GM12892 (cell line): ENCODE results near the gene SYT2.
A peak's percentile ranks its signal among the peaks of the same experiment; 100 is the strongest.

Experiments used
- DNase-seq: peaks from one replicate; pipeline ENCODE4 v3.0.0; 2011; ENCODE audit not compliant: insufficient read length
- FAIRE-seq: peaks from 2 replicates; lab custom pipeline; 2011; peaks lifted over from hg19 to GRCh38; lab: Jason Lieb, UNC
- POLR2A ChIP-seq: IDR thresholded peaks from 2 replicates; pipeline ENCODE4 v1.6.1; 2011; ENCODE audit warnings: low read depth, low read length, control low read depth
- POLR2AphosphoS5 ChIP-seq: IDR thresholded peaks from 2 replicates; pipeline ENCODE4 v1.6.1; 2011; ENCODE audit warnings: low read depth, low read length, control low read depth
- TAF1 ChIP-seq: IDR thresholded peaks from 2 replicates; pipeline ENCODE4 v1.6.1; 2011; ENCODE audit warnings: low read depth, mild to moderate bottlenecking, control low read depth, low read length, borderline replicate concordance

Gene SYT2

GRCh38 chr1:202698276-202698675 is 12.0 kb downstream of the SYT2 start:
- DNase-seq (no peak), FAIRE-seq (no peak)
- TF ChIP-seq TAF1 (no peak), POLR2AphosphoS5 (no peak), POLR2A (no peak)

GRCh38 chr1:202697038-202697437 is 13.2 kb downstream of the SYT2 start:
- FAIRE-seq: no peak
- DNase-seq: no peak
- TF ChIP-seq POLR2A (no peak), POLR2AphosphoS5 (no peak), TAF1 (no peak)

- DNase-seq (no peak), FAIRE-seq (no peak)
- TF ChIP-seq TAF1 (no peak), POLR2A (no peak), POLR2AphosphoS5 (no peak)
These were observed 15.9 kb downstream of the SYT2 start for GRCh38 chr1:202694314-202694713.

GRCh38 chr1:202692959-202693555 is 17.2 kb downstream of the SYT2 start:
- TF ChIP-seq POLR2AphosphoS5: no peak
- no peak for TF ChIP-seq TAF1
- no peak for TF ChIP-seq POLR2A
- FAIRE-seq (no peak), DNase-seq (peak; percentile 40)

- no peak for DNase-seq
- TF ChIP-seq POLR2A: no peak
- TF ChIP-seq POLR2AphosphoS5: no peak
- TF ChIP-seq TAF1: no peak
- FAIRE-seq: no peak
These were observed 18.4 kb downstream of the SYT2 start for GRCh38 chr1:202691816-202692215.

- no peak for DNase-seq
- TF ChIP-seq TAF1 (no peak), POLR2A (no peak), POLR2AphosphoS5 (no peak)
- no peak for FAIRE-seq
These were observed 20.5 kb downstream of the SYT2 start for GRCh38 chr1:202689493-202690342.

GRCh38 chr1:202689082-202689481 is 21.2 kb downstream of the SYT2 start:
- no peak for FAIRE-seq
- no peak for DNase-seq
- TF ChIP-seq POLR2AphosphoS5: no peak
- TF ChIP-seq TAF1: no peak
- TF ChIP-seq POLR2A: no peak

GRCh38 chr1:202688401-202688800 is 21.9 kb downstream of the SYT2 start:
- FAIRE-seq (no peak), DNase-seq (no peak)
- TF ChIP-seq POLR2A (no peak), POLR2AphosphoS5 (no peak), TAF1 (no peak)

- FAIRE-seq: no peak
- TF ChIP-seq POLR2AphosphoS5 (no peak), TAF1 (no peak), POLR2A (no peak)
- no peak for DNase-seq
These were observed 22.5 kb downstream of the SYT2 start for GRCh38 chr1:202687798-202688197.

GRCh38 chr1:202687370-202687769 is 22.9 kb downstream of the SYT2 start:
- FAIRE-seq: no peak
- TF ChIP-seq TAF1: no peak
- no peak for TF ChIP-seq POLR2AphosphoS5
- no peak for TF ChIP-seq POLR2A
- no peak for DNase-seq

GRCh38 chr1:202685641-202686040 is 24.6 kb downstream of the SYT2 start:
- TF ChIP-seq POLR2A (no peak), TAF1 (no peak), POLR2AphosphoS5 (no peak)
- FAIRE-seq: no peak
- DNase-seq: no peak

- no peak for DNase-seq
- TF ChIP-seq TAF1: no peak
- TF ChIP-seq POLR2AphosphoS5: no peak
- TF ChIP-seq POLR2A: no peak
- no peak for FAIRE-seq
These were observed 25.5 kb downstream of the SYT2 start for GRCh38 chr1:202684716-202685115.
